CD4-positive, CD25-positive, alpha-beta regulatory T cell (primary cell): ENCODE data around the gene CACNA1F. TPM values are rescaled to one million over a fixed set of nuclear protein-coding genes. Genes with fewer than 3 reads are reported as not detected.

ENCODE experiments used
- ATAC-seq, 2 donors: fragments of 150-1000 bp; cut with Tn5 transposase; one replicate each; pipeline ENCODE4 v1.10.0; 2021; ENCODE audit warnings: low read depth in 2 of 2, moderate number of reproducible peaks in 2 of 2, moderate library complexity in 1 of 2
- DNase-seq, 3 donors: peaks; one replicate each; pipeline versions ENCODE4 v3.0.0 to v3.0.0-alpha.2; 2012 to 2022; ENCODE audit warnings: mixed read lengths in 1 of 3
- H3K27ac ChIP-seq: one replicate; pipeline ENCODE4 v1.7.0; 2013; ENCODE audit warnings: mild to moderate bottlenecking, low read length; ENCODE audit not compliant: insufficient read depth, poor library complexity, severe bottlenecking
- H3K27me3 ChIP-seq: one replicate; pipeline ENCODE4 v1.7.0; 2013; ENCODE audit warnings: low read length; ENCODE audit not compliant: control insufficient read depth, insufficient read depth
- H3K36me3 ChIP-seq: one replicate; pipeline ENCODE4 v1.7.0; 2013; ENCODE audit warnings: mild to moderate bottlenecking, low read length, moderate library complexity; ENCODE audit not compliant: control insufficient read depth, insufficient read depth
- H3K4me1 ChIP-seq: 2 replicates; pipeline ENCODE4 v1.7.0; 2013; ENCODE audit warnings: mild to moderate bottlenecking, low read length; ENCODE audit not compliant: insufficient read depth, control insufficient read depth, poor library complexity, severe bottlenecking
- H3K4me3 ChIP-seq: one replicate; pipeline ENCODE4 v1.7.0; 2013; ENCODE audit warnings: low read depth, mild to moderate bottlenecking, low read length, moderate library complexity
- H3K9me3 ChIP-seq, 2 experiments: 1 replicate in 1 of 2; 2 replicates in 1 of 2; pipeline ENCODE4 v1.7.0; 2013; ENCODE audit warnings: low read length in 2 of 2, mild to moderate bottlenecking in 1 of 2, moderate library complexity in 1 of 2; ENCODE audit not compliant: control insufficient read depth in 2 of 2
- H3K27ac Mint-ChIP-seq, 3 donors: one replicate each; pipeline ENCODE4 v1.8.0; 2020 to 2022; ENCODE audit warnings: mild to moderate bottlenecking in 3 of 3, mixed read lengths in 3 of 3, moderate library complexity in 2 of 3
- H3K27me3 Mint-ChIP-seq: one replicate; pipeline ENCODE4 v1.8.0; 2022; ENCODE audit warnings: mild to moderate bottlenecking, mixed read lengths
- H3K36me3 Mint-ChIP-seq: one replicate; pipeline ENCODE4 v1.8.0; 2020; ENCODE audit warnings: mixed read lengths
- H3K4me1 Mint-ChIP-seq, 4 donors: one replicate each; pipeline ENCODE4 v1.8.0; 2020 to 2022; ENCODE audit warnings: mixed read lengths in 4 of 4, mild to moderate bottlenecking in 1 of 4
- H3K4me3 Mint-ChIP-seq, 4 donors: one replicate each; pipeline ENCODE4 v1.8.0; 2020 to 2022; ENCODE audit warnings: mild to moderate bottlenecking in 4 of 4, mixed read lengths in 4 of 4, moderate library complexity in 3 of 4
- H3K9me3 Mint-ChIP-seq, 7 donors: one replicate each; pipeline ENCODE4 v1.8.0; 2020 to 2022; ENCODE audit warnings: mixed read lengths in 7 of 7, mild to moderate bottlenecking in 3 of 7, moderate library complexity in 2 of 7
- polyA plus RNA-seq, 4 donors: library from polyadenylated mRNA; unstranded; fragments of 300-500 nt; fragmentation: Illumina TruSeq; gene quantifications; one replicate each; pipeline ENCODE4 v1.2.3, GENCODE V29; 2021
- total RNA-seq: library from RNA; stranded (reverse); gene quantifications from one replicate; pipeline ENCODE4 v1.2.3, GENCODE V29; 2022

CACNA1F gene
- total and polyA plus RNA-seq, 5 donors from 2014 or later = 0.69 TPM; not detected in 4

- H3K36me3 ChIP-seq = peaks cover 29% of the 10 kb centered on the region
Measured at GRCh38 chrX:49249071-49249470, 15.9 kb upstream of the CACNA1F start.

GRCh38 chrX:49247916-49248811 lies 15.0 kb upstream of the CACNA1F start:
- peaks cover 20% of the 10 kb centered on the region for H3K36me3 Mint-ChIP-seq
- Histone ChIP-seq H3K27me3 (no peaks in the 10 kb centered on the region), H3K36me3 (peaks cover 28% of the 10 kb centered on the region), H3K4me1 (peaks cover 60% of the 10 kb centered on the region), H3K9me3 (no peaks in the 10 kb centered on the region), H3K27ac (peak overlapping the region; percentile 51), H3K4me3 (no peak overlapping the region)
- peak overlapping the region in 2 of 3 donors; percentile 21 to 96 for H3K27ac Mint-ChIP-seq
- H3K4me3 Mint-ChIP-seq = peak overlapping the region in 3 of 4 donors; percentile 28 to 60 (median 52)
- H3K4me1 Mint-ChIP-seq = peaks cover 0 to 67% (median 21%) of the 10 kb centered on the region in 4 donors
- H3K27me3 Mint-ChIP-seq = no peaks in the 10 kb centered on the region
- DNase-seq (no peak), ATAC-seq (peak; percentile 4 to 8)
- peaks cover 0 to 2% (median 0%) of the 10 kb centered on the region in 7 donors for H3K9me3 Mint-ChIP-seq

More at GRCh38 chrX:49249071-49249470, 15.9 kb upstream of the CACNA1F start:
- Histone ChIP-seq H3K4me1 (peaks cover 65% of the 10 kb centered on the region), H3K9me3 (no peaks in the 10 kb centered on the region), H3K27me3 (no peaks in the 10 kb centered on the region), H3K4me3 (no peak overlapping the region), H3K27ac (peak overlapping the region; percentile 51)
- H3K9me3 Mint-ChIP-seq = peaks cover 0 to 2% (median 0%) of the 10 kb centered on the region in 7 donors
- H3K27ac Mint-ChIP-seq = peak overlapping the region in 2 of 3 donors; percentile 52 to 92
- no peaks in the 10 kb centered on the region for H3K27me3 Mint-ChIP-seq
- DNase-seq (peak in 1 of 3 donors; percentile 65), ATAC-seq (peak; percentile 1 to 12)
- peaks cover 18% of the 10 kb centered on the region for H3K36me3 Mint-ChIP-seq
- peak overlapping the region in 2 of 4 donors; percentile 58 to 60 for H3K4me3 Mint-ChIP-seq
- peaks cover 0 to 72% (median 21%) of the 10 kb centered on the region in 4 donors for H3K4me1 Mint-ChIP-seq

- peak overlapping the region in 1 of 3 donors; percentile 96 for H3K27ac Mint-ChIP-seq
- H3K9me3 ChIP-seq = no peaks in the 10 kb centered on the region
Measured at GRCh38 chrX:49247346-49247745, 14.2 kb upstream of the CACNA1F start.

GRCh38 chrX:49246541-49246940 lies 13.4 kb upstream of the CACNA1F start:
- Mint-ChIP-seq H3K36me3 (peaks cover 12% of the 10 kb centered on the region), H3K27me3 (no peaks in the 10 kb centered on the region), H3K4me3 (peak overlapping the region in 1 of 4 donors; percentile 39), H3K27ac (peak overlapping the region in 2 of 3 donors; percentile 67 to 93), H3K4me1 (peaks cover 0 to 52% (median 13%) of the 10 kb centered on the region in 4 donors), H3K9me3 (no peaks in the 10 kb centered on the region)
- ATAC-seq (no peak), DNase-seq (no peak)
- H3K4me1 ChIP-seq = peaks cover 44% of the 10 kb centered on the region
- peaks cover 24% of the 10 kb centered on the region for H3K36me3 ChIP-seq
- H3K9me3 ChIP-seq = no peaks in the 10 kb centered on the region
- no peak overlapping the region for H3K4me3 ChIP-seq
- no peak overlapping the region for H3K27ac ChIP-seq
- no peaks in the 10 kb centered on the region for H3K27me3 ChIP-seq

More at GRCh38 chrX:49247346-49247745, 14.2 kb upstream of the CACNA1F start:
- DNase-seq (peak in 1 of 3 donors; percentile 37), ATAC-seq (no peak)
- Histone ChIP-seq H3K27me3 (no peaks in the 10 kb centered on the region), H3K36me3 (peaks cover 26% of the 10 kb centered on the region), H3K4me3 (no peak overlapping the region), H3K27ac (peak overlapping the region; percentile 47), H3K4me1 (peaks cover 52% of the 10 kb centered on the region)
- no peaks in the 10 kb centered on the region for H3K27me3 Mint-ChIP-seq
- H3K9me3 Mint-ChIP-seq = peaks cover 0 to 2% (median 0%) of the 10 kb centered on the region in 7 donors
- H3K4me3 Mint-ChIP-seq = no peak overlapping the region
- H3K36me3 Mint-ChIP-seq = peaks cover 15% of the 10 kb centered on the region
- peaks cover 0 to 60% (median 18%) of the 10 kb centered on the region in 4 donors for H3K4me1 Mint-ChIP-seq

GRCh38 chrX:49244207-49244606 lies 11.1 kb upstream of the CACNA1F start:
- Mint-ChIP-seq H3K27ac (peak overlapping the region in 2 of 3 donors; percentile 52 to 90), H3K36me3 (peaks cover 6% of the 10 kb centered on the region), H3K4me1 (peaks cover 0 to 46% (median 8%) of the 10 kb centered on the region in 4 donors), H3K27me3 (no peaks in the 10 kb centered on the region), H3K4me3 (peak overlapping the region in 1 of 4 donors; percentile 38), H3K9me3 (no peaks in the 10 kb centered on the region)
- ATAC-seq (no peak), DNase-seq (no peak)
- no peaks in the 10 kb centered on the region for H3K27me3 ChIP-seq
- H3K4me1 ChIP-seq = peaks cover 22% of the 10 kb centered on the region
- no peak overlapping the region for H3K4me3 ChIP-seq
- no peak overlapping the region for H3K27ac ChIP-seq
- no peaks in the 10 kb centered on the region for H3K9me3 ChIP-seq
- peaks cover 14% of the 10 kb centered on the region for H3K36me3 ChIP-seq

GRCh38 chrX:49243166-49243565 lies 10.0 kb upstream of the CACNA1F start:
- H3K9me3 Mint-ChIP-seq = no peaks in the 10 kb centered on the region
- no peaks in the 10 kb centered on the region for H3K9me3 ChIP-seq
- ATAC-seq (no peak), DNase-seq (no peak)
- H3K4me1 ChIP-seq = peaks cover 12% of the 10 kb centered on the region
- H3K27me3 ChIP-seq = no peaks in the 10 kb centered on the region
- H3K27ac Mint-ChIP-seq = peak overlapping the region in 2 of 3 donors; percentile 52 to 92
- peaks cover 0 to 44% (median 6%) of the 10 kb centered on the region in 4 donors for H3K4me1 Mint-ChIP-seq
- H3K36me3 Mint-ChIP-seq = peaks cover 6% of the 10 kb centered on the region
- no peak overlapping the region for H3K4me3 Mint-ChIP-seq
- no peak overlapping the region for H3K27ac ChIP-seq
- no peak overlapping the region for H3K4me3 ChIP-seq
- no peaks in the 10 kb centered on the region for H3K27me3 Mint-ChIP-seq
- H3K36me3 ChIP-seq = peaks cover 14% of the 10 kb centered on the region

GRCh38 chrX:49242545-49243066 lies 9.5 kb upstream of the CACNA1F start:
- ATAC-seq = no peak
- Mint-ChIP-seq H3K27me3 (no peaks in the 10 kb centered on the region), H3K36me3 (peaks cover 6% of the 10 kb centered on the region), H3K9me3 (no peaks in the 10 kb centered on the region), H3K4me1 (peaks cover 0 to 39% (median 6%) of the 10 kb centered on the region in 4 donors), H3K4me3 (peak overlapping the region in 1 of 4 donors; percentile 51), H3K27ac (peak overlapping the region in 1 of 3 donors; percentile 31)
- Histone ChIP-seq H3K4me1 (peaks cover 7% of the 10 kb centered on the region), H3K27me3 (no peaks in the 10 kb centered on the region), H3K4me3 (no peak overlapping the region), H3K36me3 (peaks cover 14% of the 10 kb centered on the region), H3K9me3 (no peaks in the 10 kb centered on the region), H3K27ac (no peak overlapping the region)
- no peak for DNase-seq
